Colonic mucosa (tissue), 4 donors: Measurements from ENCODE around the gene ZNF57. TPM values are rescaled to one million over a fixed set of nuclear protein-coding genes. Genes with fewer than 3 reads are reported as not detected.
"Not testable (repeated sequence)": the region's sequence is repeated elsewhere in the genome, so short reads cannot be mapped to it uniquely, and the experiment has no call there.

Source experiments
- DNase-seq: peaks from one replicate; pipeline ENCODE4 v3.0.0-alpha.2; 2020
- H3K27ac ChIP-seq: fragments of 200-600 bp; one replicate; pipeline ENCODE4 v1.8.0; 2021
- H3K27me3 ChIP-seq: fragments of 200-600 bp; one replicate; pipeline ENCODE4 v1.8.0; 2021
- H3K36me3 ChIP-seq: fragments of 200-600 bp; one replicate; pipeline ENCODE4 v1.8.0; 2021
- H3K4me1 ChIP-seq: fragments of 200-600 bp; one replicate; pipeline ENCODE4 v1.8.0; 2021; ENCODE audit warnings: mild to moderate bottlenecking
- H3K4me3 ChIP-seq: fragments of 200-600 bp; one replicate; pipeline ENCODE4 v1.8.0; 2021
- H3K9ac ChIP-seq, 2 donors: one replicate each; pipeline ENCODE4 v1.7.0; 2013; ENCODE audit warnings: control low read depth in 2 of 2, low read depth in 2 of 2, low read length in 2 of 2
- H3K9me3 ChIP-seq: fragments of 200-600 bp; one replicate; pipeline ENCODE4 v1.8.0; 2021
- CTCF ChIP-seq: fragments of 200-600 bp; IDR thresholded peaks from one replicate; pipeline ENCODE4 v1.8.0; 2022; ENCODE audit warnings: antibody characterized with exemption, mild to moderate bottlenecking
- intact Hi-C: fragments of 100-400 bp; cut with DNase I; formaldehyde crosslinking; loops from one replicate; pipeline ENCODE4 v1.14.1; 2022
- total RNA-seq, 2 donors: library from RNA; stranded (reverse); fragmentation: NEBNext Ultra II Directional in 1 of 2; extraction: Animal tissue kit (Norgen Biotek cat#: 25700) in 1 of 2; gene quantifications; one replicate each; pipeline ENCODE4 v1.2.1, GENCODE V29; 2021
- donor health status: healthy.
- donor health status: DM: no; HTN: no; CAD: no.
- donor health status: DM: no; HTN: no; CAD: no.

The ZNF57 gene
- total RNA-seq, 2 donors from 2014 or later: 10.9 to 12.4 TPM

- intact Hi-C loops: no loop called here
- Histone ChIP-seq H3K4me3 (no peak overlapping the region), H3K9ac (no peak overlapping the region), H3K27me3 (no peaks in the 10 kb centered on the region), H3K4me1 (no peaks in the 10 kb centered on the region), H3K27ac (no peak overlapping the region), H3K9me3 (no peaks in the 10 kb centered on the region), H3K36me3 (no peaks in the 10 kb centered on the region)
- DNase-seq: no peak
- no peak for TF ChIP-seq CTCF
Measured at GRCh38 chr19:2923510-2923909, 22.8 kb downstream of the ZNF57 start.

- Histone ChIP-seq H3K27ac (no peak overlapping the region), H3K27me3 (no peaks in the 10 kb centered on the region), H3K9me3 (no peaks in the 10 kb centered on the region), H3K9ac (no peak overlapping the region), H3K4me3 (no peak overlapping the region), H3K36me3 (no peaks in the 10 kb centered on the region), H3K4me1 (no peaks in the 10 kb centered on the region)
- intact Hi-C loops: no loop called here
- no peak for TF ChIP-seq CTCF
- DNase-seq: no peak
Measured at GRCh38 chr19:2926341-2927031, 25.8 kb downstream of the ZNF57 start.

- Histone ChIP-seq H3K9me3 (no peaks in the 10 kb centered on the region), H3K9ac (no peak overlapping the region), H3K4me3 (no peak overlapping the region), H3K36me3 (no peaks in the 10 kb centered on the region), H3K27ac (no peak overlapping the region), H3K27me3 (no peaks in the 10 kb centered on the region), H3K4me1 (no peaks in the 10 kb centered on the region)
- intact Hi-C loops: no loop called here
- no peak for TF ChIP-seq CTCF
- no peak for DNase-seq
Measured at GRCh38 chr19:2927032-2927430, 26.3 kb downstream of the ZNF57 start.

GRCh38 chr19:2933490-2933910 is 32.8 kb downstream of the ZNF57 start:
- no peaks in the 10 kb centered on the region for H3K4me1 ChIP-seq
- H3K4me3 ChIP-seq: no peak overlapping the region
- intact Hi-C loops: no loop called here
- no peaks in the 10 kb centered on the region for H3K27me3 ChIP-seq
- H3K9me3 ChIP-seq: peaks cover 10% of the 10 kb centered on the region
- no peak overlapping the region for H3K27ac ChIP-seq
- no peak for DNase-seq
- no peak overlapping the region for H3K9ac ChIP-seq
- peaks cover 15% of the 10 kb centered on the region for H3K36me3 ChIP-seq
- TF ChIP-seq CTCF: no peak

GRCh38 chr19:2935863-2936262 is 35.1 kb downstream of the ZNF57 start:
- DNase-seq: not testable (repeated sequence)

GRCh38 chr19:2942928-2943640 is 42.4 kb downstream of the ZNF57 start:
- intact Hi-C loops: loop anchor here (5.0 kb wide), 1 partner anchor 56 kb away; no protein-coding TSS in a partner anchor
- H3K4me3 ChIP-seq: no peak overlapping the region
- no peaks in the 10 kb centered on the region for H3K9me3 ChIP-seq
- H3K36me3 ChIP-seq: no peaks in the 10 kb centered on the region
- DNase-seq: no peak
- H3K9ac ChIP-seq: peak overlapping the region in 1 of 2 donors; percentile 12
- no peaks in the 10 kb centered on the region for H3K4me1 ChIP-seq
- no peak for TF ChIP-seq CTCF
- no peak overlapping the region for H3K27ac ChIP-seq
- H3K27me3 ChIP-seq: no peaks in the 10 kb centered on the region

More at GRCh38 chr19:2935863-2936262, 35.1 kb downstream of the ZNF57 start:
- H3K9ac ChIP-seq, H3K27me3 ChIP-seq, H3K4me1 ChIP-seq, intact Hi-C loops, H3K27ac ChIP-seq, H3K4me3 ChIP-seq: not testable (repeated sequence)
- Histone ChIP-seq H3K36me3 (peaks cover 15% of the 10 kb centered on the region), H3K9me3 (peaks cover 10% of the 10 kb centered on the region)
